ENCODE data around the gene CASP8AP2.
"Not testable (repeated sequence)": the region's sequence is repeated elsewhere in the genome, so short reads cannot be mapped to it uniquely, and the experiment has no call there.

Gene CASP8AP2

DNA sequence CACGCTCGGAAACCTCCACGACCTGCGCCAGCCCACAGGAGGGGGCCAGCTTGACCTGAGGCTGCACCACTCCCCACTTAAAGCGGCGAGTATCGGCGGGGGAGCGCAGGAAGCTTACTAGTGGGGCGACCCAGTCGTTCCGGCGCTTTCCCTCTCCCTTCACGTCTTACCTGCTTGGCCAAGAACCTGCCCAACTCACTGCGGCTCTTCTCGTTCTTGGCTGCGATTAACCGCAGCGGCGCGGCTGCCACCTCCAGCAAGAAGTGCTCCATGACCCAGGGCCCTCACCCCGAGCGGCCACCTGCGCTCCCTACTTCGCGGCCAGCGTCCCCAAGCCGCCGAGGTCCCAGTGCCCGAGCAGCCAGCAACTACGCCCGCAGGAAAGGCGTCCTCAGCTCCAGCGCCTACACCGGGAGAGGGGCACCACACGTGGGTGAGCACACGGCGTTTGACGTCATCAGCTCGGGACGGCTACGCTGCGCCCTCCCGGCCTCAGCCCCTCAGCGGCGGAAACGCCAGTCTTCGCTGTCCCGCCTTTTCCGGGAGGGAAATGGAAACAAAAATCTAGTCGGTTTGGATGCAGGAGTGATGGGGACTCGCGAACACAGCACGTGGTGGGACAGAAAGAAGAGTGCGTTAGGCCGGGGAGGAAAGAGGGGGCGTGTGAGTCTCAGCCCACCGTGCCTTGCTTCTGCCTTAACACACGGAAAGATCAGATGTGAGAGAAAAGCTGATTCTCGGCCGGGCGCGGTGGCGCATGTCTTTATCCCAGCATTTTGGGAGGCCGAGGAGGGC is 10.1 kb upstream of the CASP8AP2 start, which contains the start of gene MDN1:
MDN1 (minus strand) TSS at position 459 of the 795 bp plus-strand sequence; CDS start at position 272, 187 bp downstream.
- DNase-seq (ENCODE audit: low read depth in 2 of 2): peak; percentile 87

- DNase-seq (ENCODE audit: low read depth in 2 of 2): no peak
Measured at GRCh38 chr6:89826029-89826528, 3.6 kb upstream of the CASP8AP2 start.

- not testable (repeated sequence) for DNase-seq (ENCODE audit: low read depth in 2 of 2)
Measured at GRCh38 chr6:89828475-89828987, 1.1 kb upstream of the CASP8AP2 start.

GRCh38 chr6:89828988-89829471 is 650 bp upstream of the CASP8AP2 start:
- DNase-seq (ENCODE audit: low read depth in 2 of 2): no peak

- no peak for DNase-seq (ENCODE audit: low read depth in 2 of 2)
Measured at GRCh38 chr6:89830170-89830809, 610 bp downstream of the CASP8AP2 start.

DNA sequence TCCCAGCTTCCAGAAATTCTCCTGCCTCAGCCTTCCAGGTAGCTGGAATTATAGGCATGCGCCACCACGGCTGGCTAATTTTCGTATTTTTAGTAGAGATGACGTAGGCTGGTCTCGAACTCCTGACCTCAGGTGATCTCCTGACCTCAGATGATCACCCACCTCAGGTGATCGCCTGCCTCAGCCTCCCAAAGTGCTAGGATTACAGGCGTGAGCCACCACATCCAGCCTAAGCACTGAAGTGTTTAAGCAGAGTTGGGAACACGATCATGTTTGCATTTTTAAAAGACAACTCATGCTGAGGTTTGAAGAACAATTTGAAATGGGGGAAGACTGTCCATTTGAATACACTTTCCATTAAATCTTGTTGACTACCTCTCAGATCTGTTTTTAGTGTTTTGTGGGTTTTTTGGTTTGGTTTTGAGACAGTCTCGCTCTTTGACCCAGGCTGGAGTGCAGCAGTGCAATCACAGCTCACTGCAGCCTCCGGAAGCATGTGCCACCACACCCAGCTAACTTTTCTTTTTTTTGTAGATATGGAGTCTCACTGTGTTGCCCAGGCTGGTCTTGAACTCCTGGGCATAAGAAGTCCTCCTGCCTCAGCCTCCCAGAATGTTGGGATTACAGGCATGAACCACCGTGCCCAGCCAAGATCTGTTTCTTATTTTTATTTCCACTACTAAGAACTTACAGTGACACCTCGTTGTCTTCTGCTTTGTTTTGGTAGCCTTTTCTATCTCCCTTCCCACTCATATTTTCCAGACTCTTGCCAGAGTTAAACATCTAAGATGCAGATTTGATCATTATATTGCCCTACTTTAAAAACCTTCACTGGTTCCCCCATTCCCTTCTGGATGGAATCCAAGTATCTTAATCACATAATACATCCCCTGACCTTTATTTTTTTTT is 5.5 kb downstream of the CASP8AP2 start:
- DNase-seq (ENCODE audit: low read depth in 2 of 2): peak; percentile 29 to 38

DNA sequence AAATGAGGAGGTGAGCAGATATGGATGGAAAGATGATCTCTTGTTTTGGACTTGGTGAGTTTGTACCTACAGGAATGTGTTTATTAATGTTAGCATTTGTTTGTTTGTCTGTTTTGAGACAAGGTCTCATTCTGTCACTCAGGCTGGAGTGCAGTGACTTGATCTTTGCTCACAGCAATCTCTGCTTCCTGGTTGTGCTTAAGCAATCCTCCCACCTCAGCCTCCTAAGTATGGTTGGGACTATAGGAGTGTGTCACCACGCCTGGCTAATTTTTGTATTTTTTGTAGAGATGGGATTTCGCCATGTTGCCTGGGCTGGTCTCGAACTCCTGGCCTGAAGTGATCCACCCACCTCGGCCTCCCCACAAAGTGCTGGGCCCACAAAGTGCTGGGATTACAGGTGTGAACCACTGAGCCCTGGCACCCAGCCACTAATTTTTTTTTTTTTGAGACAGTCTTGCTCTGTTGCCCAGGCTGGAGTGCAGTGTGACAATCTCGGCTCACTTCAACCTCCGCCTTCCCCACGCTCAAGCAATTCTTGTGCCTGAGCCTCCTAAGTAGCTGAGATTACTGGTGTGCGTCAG is 7.1 kb downstream of the CASP8AP2 start:
- no peak for DNase-seq (ENCODE audit: low read depth in 2 of 2)

DNA sequence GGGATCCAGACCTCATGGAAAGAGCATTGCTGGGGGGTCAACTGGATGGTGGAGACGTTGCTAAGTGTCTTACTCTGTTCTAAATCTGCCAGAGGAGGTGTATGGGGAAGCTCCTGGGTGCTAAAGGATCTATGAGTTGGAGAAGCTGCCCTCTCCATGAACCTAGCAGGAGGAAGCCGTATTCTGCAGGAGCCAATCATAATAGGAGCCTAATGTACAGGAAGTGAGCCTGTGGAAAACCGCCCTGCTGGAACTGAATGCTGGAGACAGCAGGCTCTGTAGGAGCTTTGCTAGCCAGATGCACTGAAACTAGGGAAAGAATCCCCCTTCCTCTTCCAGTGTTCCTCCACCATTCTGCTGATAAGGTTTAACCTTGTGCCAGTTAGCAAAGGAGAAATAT is 10.9 kb downstream of the CASP8AP2 start:
- DNase-seq (ENCODE audit: low read depth in 2 of 2): no peak

- no peak for DNase-seq (ENCODE audit: low read depth in 2 of 2)
Measured at GRCh38 chr6:89842228-89842627, 12.5 kb downstream of the CASP8AP2 start.

DNA sequence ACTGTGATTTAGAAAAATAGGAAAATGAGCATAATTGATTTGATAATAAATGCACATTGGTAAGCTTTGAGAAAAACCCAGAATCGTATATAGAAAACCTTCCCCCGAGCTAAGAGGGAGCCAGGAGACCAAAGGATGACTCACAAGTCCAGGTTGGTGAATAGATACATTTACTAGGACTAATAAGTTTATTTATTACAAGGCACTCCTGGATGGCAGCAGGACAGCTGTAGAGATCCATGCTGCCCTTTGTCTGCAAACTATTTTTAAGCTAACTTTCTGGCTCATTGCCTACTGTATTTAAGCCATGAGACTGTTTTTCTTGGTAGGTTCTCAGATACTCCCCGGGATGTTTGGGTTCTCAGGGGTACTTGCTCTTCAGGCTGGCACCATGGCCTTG is 13.4 kb downstream of the CASP8AP2 start:
- DNase-seq (ENCODE audit: low read depth in 2 of 2): no peak

DNA sequence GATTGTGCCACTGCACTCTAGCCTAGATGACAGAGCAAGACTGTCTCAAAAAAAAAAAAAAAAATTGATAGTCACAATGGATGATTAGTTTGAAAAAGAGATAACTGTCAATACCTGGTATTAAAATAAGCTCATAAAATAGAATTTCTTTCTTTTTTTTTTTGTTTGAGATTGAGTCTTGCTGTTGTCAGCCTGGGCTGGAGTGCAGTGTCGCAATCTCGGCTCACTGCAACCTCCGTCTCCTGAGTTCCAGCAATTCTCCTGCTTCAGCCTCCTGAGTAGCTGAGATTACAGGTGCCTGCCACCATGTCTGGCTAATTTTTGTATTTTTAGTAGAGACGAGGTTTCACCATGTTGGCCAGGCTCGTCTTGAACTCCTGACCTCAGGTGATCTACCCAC is 17.8 kb downstream of the CASP8AP2 start:
- DNase-seq (ENCODE audit: low read depth in 2 of 2): not testable (repeated sequence)

GRCh38 chr6:89853068-89853467 is 23.4 kb downstream of the CASP8AP2 start:
- DNase-seq (ENCODE audit: low read depth in 2 of 2): no peak

GRCh38 chr6:89858041-89858440 is 28.4 kb downstream of the CASP8AP2 start:
- DNase-seq (ENCODE audit: low read depth in 2 of 2): no peak

DNA sequence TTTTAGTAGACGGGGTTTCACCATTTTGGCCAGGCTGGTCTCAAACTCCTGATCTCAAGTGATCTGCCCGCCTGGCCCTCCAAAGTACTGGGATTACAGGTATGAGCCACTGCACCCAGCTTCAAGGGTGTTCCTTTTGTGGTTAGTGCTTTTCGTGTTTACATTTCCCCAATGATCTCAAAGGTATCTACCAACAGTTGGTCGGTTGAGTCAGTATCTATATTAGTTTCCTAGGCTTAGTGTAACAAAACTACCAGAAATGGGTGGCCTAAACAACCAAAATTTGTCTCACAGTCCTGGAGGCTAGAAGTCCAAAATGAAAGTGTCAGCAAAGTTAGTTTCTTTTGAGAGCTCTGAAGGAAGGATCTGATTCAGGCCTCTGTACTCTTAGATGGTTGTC is 30.1 kb downstream of the CASP8AP2 start:
- DNase-seq (ENCODE audit: low read depth in 2 of 2): no peak

DNA sequence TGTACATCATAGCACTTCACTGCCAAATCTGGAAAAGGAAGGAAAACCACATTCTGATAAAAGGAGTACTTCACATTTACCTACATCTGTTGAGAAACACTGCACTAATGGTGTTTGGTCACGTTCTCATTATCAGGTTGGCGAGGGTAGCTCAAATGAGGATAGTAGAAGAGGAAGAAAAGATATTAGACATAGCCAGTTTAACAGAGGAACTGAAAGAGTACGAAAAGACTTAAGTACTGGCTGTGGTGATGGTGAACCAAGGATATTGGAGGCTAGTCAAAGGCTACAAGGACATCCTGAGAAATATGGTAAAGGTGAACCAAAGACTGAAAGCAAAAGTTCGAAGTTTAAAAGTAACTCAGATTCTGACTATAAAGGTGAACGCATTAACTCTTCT is 32.6 kb downstream of the CASP8AP2 start:
- DNase-seq (ENCODE audit: low read depth in 2 of 2): no peak

GRCh38 chr6:89862698-89863097 is 33.0 kb downstream of the CASP8AP2 start:
- no peak for DNase-seq (ENCODE audit: low read depth in 2 of 2)

DNA sequence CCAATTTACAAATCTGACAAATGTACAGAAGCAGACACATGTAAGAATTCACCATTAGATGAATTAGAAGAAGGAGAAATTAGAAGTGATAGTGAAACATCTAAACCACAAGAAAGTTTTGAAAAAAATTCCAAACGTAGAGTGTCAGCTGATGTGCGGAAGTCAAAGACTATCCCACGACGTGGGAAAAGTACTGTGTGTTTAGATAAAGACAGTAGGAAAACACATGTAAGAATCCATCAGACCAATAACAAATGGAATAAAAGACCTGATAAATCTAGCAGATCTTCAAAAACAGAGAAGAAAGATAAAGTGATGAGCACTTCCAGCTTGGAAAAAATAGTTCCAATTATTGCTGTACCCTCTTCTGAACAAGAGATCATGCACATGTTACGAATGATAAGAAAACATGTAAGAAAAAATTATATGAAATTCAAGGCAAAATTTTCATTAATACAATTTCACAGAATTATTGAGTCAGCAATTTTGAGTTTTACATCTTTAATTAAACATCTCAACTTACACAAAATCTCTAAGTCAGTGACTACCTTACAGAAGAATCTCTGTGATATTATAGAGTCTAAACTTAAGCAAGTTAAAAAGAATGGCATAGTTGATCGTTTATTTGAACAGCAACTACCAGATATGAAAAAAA is 36.5 kb downstream of the CASP8AP2 start:
- no peak for DNase-seq (ENCODE audit: low read depth in 2 of 2)

GRCh38 chr6:89873721-89874120 is 44.0 kb downstream of the CASP8AP2 start:
- DNase-seq (ENCODE audit: low read depth in 2 of 2): no peak

DNA sequence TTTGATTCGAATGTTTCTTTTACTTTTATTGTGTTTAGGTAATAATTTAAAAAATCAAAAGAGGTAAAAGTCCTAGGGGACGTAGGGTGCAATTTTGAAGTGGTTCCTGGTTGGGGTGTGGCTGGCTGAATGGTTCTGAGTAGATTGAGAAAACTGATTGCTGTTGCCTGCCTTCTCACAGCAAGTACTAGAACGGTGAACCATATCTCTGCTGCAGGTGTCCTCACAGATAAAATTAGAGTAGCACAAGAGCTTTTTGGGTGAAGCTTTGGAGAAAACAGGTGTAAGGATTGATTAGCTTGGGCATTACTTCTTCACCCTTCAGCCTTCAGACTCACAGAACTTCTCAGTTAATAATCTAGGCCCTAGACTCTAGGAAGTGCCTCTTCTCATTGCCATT is 44.8 kb downstream of the CASP8AP2 start:
- no peak for DNase-seq (ENCODE audit: low read depth in 2 of 2)

GRCh38 chr6:89886378-89887120 is 56.9 kb downstream of the CASP8AP2 start:
- DNase-seq (ENCODE audit: low read depth in 2 of 2): no peak
